Upper lobe of right lung (tissue), 1 donor: ENCODE results near the gene PRIM2. TPM values are rescaled to one million over a fixed set of nuclear protein-coding genes. Genes with fewer than 3 reads are reported as not detected.
A peak's percentile ranks its signal among the peaks of the same experiment; 100 is the strongest.

Source experiments
- ATAC-seq: fragments of 200-7000 bp; cut with Tn5 transposase; one replicate; pipeline ENCODE4 v1.9.1; 2020; ENCODE audit warnings: mild to moderate bottlenecking, moderate library complexity
- DNase-seq: peaks from one replicate; pipeline ENCODE4 v3.0.0-alpha.2; 2020
- H3K27ac ChIP-seq: fragments of 200-600 bp; one replicate; pipeline ENCODE4 v1.8.0; 2022
- H3K27me3 ChIP-seq: fragments of 200-600 bp; one replicate; pipeline ENCODE4 v1.8.0; 2022; ENCODE audit warnings: mild to moderate bottlenecking
- H3K36me3 ChIP-seq: fragments of 200-600 bp; one replicate; pipeline ENCODE4 v1.8.0; 2022
- H3K4me1 ChIP-seq: fragments of 200-600 bp; one replicate; pipeline ENCODE4 v1.8.0; 2022
- H3K4me3 ChIP-seq: fragments of 200-600 bp; one replicate; pipeline ENCODE4 v1.8.0; 2022; ENCODE audit warnings: mild to moderate bottlenecking
- H3K9me3 ChIP-seq: fragments of 200-600 bp; one replicate; pipeline ENCODE4 v1.8.0; 2022
- CTCF ChIP-seq: fragments of 200-600 bp; IDR thresholded peaks from one replicate; pipeline ENCODE4 v1.8.0; 2022; ENCODE audit warnings: antibody characterized with exemption
- intact Hi-C: fragments of 100-400 bp; cut with DNase I; formaldehyde crosslinking; loops from one replicate; pipeline ENCODE4 v1.11.0; 2022
- total RNA-seq: library from RNA; stranded (reverse); fragmentation: NEBNext Ultra II Directional; extraction: Animal tissue kit (Norgen Biotek cat#: 25700); gene quantifications from one replicate; pipeline ENCODE4 v1.2.1, GENCODE V29; 2021
- donor health status: DM: no; HTN: yes; CAD: no; lungs with severe emphysema.

The PRIM2 gene
- total RNA-seq, 1 donor from 2014 or later = 8.5 TPM

- Histone ChIP-seq H3K4me1 (no peaks in the 10 kb centered on the region), H3K27me3 (no peaks in the 10 kb centered on the region), H3K36me3 (no peaks in the 10 kb centered on the region), H3K27ac (no peak overlapping the region), H3K4me3 (no peak overlapping the region), H3K9me3 (no peaks in the 10 kb centered on the region)
- TF ChIP-seq CTCF = no peak
- DNase-seq (no peak), ATAC-seq (no peak)
- intact Hi-C loops = no loop called here
These were observed 18.7 kb upstream of the PRIM2 start for GRCh38 chr6:57298741-57299140.

GRCh38 chr6:57301757-57302156 is 15.7 kb upstream of the PRIM2 start:
- Histone ChIP-seq H3K27ac (peak overlapping the region; percentile 15), H3K36me3 (no peaks in the 10 kb centered on the region), H3K27me3 (no peaks in the 10 kb centered on the region), H3K4me1 (peaks cover 3% of the 10 kb centered on the region), H3K9me3 (no peaks in the 10 kb centered on the region), H3K4me3 (no peak overlapping the region)
- no peak for TF ChIP-seq CTCF
- DNase-seq = no peak
- peak; percentile 69 for ATAC-seq
- intact Hi-C loops = no loop called here

- ATAC-seq (peak; percentile 81), DNase-seq (no peak)
- H3K9me3 ChIP-seq = no peaks in the 10 kb centered on the region
- H3K27ac ChIP-seq = peak overlapping the region; percentile 15
- intact Hi-C loops = no loop called here
- no peak for TF ChIP-seq CTCF
- H3K4me3 ChIP-seq = no peak overlapping the region
- no peaks in the 10 kb centered on the region for H3K27me3 ChIP-seq
- H3K36me3 ChIP-seq = no peaks in the 10 kb centered on the region
- peaks cover 3% of the 10 kb centered on the region for H3K4me1 ChIP-seq
These were observed 15.0 kb upstream of the PRIM2 start for GRCh38 chr6:57302477-57302876.

- Histone ChIP-seq H3K9me3 (no peaks in the 10 kb centered on the region), H3K4me3 (no peak overlapping the region), H3K36me3 (no peaks in the 10 kb centered on the region), H3K4me1 (peaks cover 3% of the 10 kb centered on the region), H3K27me3 (no peaks in the 10 kb centered on the region), H3K27ac (no peak overlapping the region)
- no peak for DNase-seq
- intact Hi-C loops = no loop called here
- ATAC-seq = no peak
- no peak for TF ChIP-seq CTCF
These were observed 13.3 kb upstream of the PRIM2 start for GRCh38 chr6:57303931-57304681.

DNA sequence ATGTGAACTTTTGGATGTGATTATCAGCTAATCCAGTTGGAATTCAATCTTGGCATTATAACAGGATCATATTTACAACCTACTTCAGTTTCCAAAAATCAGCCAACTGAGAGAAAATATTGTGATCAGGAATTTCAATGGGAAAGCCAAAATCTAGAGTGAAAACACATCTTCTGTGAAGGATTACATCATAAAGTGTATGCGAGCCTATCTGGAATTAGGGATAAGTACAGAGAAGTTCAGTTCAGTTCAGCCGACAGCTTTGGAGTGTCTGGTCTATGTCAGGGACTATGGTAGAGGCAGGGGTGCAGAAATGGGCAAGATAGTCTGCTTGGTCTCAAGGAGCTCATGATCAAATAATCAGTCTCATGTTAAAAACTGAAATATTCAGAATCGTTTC is 12.3 kb upstream of the PRIM2 start:
- H3K4me1 ChIP-seq = peaks cover 3% of the 10 kb centered on the region
- DNase-seq = no peak
- no peak overlapping the region for H3K27ac ChIP-seq
- H3K36me3 ChIP-seq = no peaks in the 10 kb centered on the region
- no peak overlapping the region for H3K4me3 ChIP-seq
- no peaks in the 10 kb centered on the region for H3K27me3 ChIP-seq
- H3K9me3 ChIP-seq = no peaks in the 10 kb centered on the region
- ATAC-seq = no peak
- intact Hi-C loops = no loop called here
- TF ChIP-seq CTCF = no peak
